Measurements from ENCODE around the gene RIMBP2.

DNA sequence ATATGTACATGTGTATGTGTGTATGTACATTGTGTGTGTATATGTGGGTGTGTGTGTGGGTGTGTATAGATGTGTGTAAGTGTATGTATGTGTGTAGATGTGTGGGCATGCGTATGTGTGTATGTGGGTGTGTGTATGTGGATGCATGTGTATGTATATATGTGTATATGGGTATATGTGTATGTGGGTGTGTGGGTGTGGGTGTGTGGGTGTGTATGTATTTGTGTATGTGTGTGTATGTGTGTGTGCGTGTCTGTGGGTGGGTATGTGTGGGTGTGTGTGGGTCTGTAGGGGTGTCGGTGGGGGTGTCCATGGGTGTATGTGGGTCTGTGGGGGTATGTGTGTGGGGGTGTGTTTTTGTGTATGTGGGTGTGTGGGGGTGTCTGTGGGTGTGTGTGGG is 276.8 kb downstream of the RIMBP2 start:
- TF ChIP-seq, protein P1, sequence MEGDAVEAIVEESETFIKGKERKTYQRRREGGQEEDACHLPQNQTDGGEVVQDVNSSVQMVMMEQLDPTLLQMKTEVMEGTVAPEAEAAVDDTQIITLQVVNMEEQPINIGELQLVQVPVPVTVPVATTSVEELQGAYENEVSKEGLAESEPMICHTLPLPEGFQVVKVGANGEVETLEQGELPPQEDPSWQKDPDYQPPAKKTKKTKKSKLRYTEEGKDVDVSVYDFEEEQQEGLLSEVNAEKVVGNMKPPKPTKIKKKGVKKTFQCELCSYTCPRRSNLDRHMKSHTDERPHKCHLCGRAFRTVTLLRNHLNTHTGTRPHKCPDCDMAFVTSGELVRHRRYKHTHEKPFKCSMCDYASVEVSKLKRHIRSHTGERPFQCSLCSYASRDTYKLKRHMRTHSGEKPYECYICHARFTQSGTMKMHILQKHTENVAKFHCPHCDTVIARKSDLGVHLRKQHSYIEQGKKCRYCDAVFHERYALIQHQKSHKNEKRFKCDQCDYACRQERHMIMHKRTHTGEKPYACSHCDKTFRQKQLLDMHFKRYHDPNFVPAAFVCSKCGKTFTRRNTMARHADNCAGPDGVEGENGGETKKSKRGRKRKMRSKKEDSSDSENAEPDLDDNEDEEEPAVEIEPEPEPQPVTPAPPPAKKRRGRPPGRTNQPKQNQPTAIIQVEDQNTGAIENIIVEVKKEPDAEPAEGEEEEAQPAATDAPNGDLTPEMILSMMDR (IDR thresholded peaks at IDR 0.05) = no peak
- no peak for TF ChIP-seq ZFX (IDR thresholded peaks at IDR 0.05; ENCODE audit: borderline replicate concordance)
